Measurements from ENCODE around the gene HHAT.

Gene HHAT

DNA sequence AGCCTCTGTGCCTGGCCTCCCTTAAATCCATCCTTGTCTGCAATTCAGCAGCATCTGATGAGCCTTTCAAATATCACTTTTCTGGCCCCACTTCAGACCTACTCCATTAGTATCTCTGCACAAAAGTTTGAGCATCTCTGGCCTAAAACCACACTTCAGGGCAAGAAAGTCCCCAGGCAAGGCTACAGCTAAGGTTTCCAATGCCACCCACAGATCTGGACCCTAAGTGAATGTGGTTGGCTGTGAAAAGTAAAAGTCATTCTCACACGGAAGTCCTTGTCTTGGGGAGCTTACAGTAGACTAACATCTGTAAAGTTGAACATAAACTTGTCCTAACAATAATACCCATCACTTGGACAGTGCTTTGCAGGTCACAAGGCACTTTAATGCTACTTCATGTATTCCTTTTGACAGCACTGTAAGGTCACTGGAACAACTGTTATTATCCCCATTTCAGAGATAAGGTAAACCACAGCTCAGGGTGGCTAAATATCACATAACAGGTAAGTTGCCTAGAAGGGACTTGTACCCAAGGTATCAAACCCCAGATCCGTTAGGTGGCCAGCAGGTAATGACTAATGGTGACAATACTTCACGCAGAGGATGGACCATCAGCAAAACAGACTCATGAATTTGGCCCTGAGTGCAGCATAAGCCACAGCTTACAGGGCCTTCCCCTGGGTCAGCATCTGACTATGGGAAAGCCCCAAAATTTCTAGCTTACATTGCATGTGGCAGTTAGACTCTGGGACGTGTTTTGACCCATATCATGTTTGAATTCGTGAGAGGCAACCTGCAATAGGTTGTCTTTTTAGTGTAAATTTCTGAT, 356.0 kb downstream of the HHAT start:
- DNase-seq (ENCODE audit: low read depth in 2 of 2), result no peak

DNA sequence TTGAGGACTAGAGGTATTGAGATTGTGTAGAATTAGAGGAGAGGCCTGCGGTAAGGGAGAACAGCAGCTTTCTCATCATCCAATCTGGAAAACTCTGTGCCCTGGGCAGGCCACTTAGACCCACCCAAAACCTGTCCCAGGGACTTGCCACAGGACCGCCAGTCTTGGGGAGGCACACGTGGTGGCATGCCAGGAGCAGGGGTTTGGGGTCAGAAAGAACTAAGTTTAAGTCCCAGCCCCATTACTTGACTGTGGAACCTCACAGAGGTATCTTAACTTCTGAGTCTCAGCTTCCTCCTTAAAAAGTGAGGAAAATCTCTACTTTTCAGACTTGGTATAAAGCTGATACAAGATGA, 356.6 kb downstream of the HHAT start:
- no peak for DNase-seq (ENCODE audit: low read depth in 2 of 2)

DNA sequence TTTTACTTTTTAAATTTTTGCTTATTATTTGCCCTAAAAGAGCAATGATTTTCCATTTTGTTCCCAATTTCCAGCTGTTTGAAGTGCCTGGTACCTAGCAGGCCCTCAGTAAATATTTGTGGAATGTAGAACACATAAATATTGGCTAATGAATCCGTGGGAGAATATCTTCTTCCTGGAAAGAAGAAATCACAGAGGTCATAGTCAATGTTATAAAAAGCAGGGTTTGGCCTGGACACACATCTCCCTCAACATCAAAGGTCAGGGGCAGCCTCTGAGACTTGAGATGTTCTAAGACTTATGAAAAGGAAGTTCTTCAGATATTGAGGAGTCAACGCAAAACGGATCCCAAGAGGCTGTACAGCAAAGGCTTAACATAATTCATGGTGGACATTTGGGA, 358.1 kb downstream of the HHAT start:
- DNase-seq (ENCODE audit: low read depth in 2 of 2), result no peak

DNA sequence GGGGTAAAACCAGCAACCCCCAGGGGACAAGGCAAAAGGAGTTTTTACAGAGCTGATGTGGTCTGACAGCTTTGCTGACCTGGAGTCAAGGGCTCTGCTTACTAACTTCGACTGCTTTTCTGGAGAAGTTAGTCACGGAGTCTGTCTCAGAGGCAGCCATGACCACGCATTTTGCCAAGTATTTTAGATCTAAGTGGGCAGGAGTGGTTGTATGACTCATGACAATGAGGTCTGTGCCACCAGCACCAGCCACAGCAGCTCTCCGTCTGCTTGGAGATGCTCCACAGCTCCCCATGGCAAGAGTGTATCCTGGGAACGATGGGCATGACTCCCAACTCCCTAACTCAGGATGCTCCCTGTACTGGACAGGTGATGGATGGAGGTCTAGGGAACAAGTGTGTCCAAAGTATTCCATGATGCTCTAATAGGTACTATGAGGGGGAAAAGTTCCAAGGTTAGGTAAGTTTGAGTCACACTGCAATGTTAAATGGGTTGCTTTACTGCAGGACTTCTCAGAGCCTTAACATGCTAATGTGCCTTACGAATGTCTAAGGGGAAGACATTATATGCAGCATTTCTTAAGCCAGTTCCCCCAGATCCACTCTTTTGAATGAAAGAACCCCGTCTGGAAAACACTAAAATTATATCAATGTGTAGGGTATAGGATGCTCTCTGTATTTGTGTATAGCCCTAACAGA, 359.0 kb downstream of the HHAT start:
- DNase-seq (ENCODE audit: low read depth in 2 of 2), result no peak

DNA sequence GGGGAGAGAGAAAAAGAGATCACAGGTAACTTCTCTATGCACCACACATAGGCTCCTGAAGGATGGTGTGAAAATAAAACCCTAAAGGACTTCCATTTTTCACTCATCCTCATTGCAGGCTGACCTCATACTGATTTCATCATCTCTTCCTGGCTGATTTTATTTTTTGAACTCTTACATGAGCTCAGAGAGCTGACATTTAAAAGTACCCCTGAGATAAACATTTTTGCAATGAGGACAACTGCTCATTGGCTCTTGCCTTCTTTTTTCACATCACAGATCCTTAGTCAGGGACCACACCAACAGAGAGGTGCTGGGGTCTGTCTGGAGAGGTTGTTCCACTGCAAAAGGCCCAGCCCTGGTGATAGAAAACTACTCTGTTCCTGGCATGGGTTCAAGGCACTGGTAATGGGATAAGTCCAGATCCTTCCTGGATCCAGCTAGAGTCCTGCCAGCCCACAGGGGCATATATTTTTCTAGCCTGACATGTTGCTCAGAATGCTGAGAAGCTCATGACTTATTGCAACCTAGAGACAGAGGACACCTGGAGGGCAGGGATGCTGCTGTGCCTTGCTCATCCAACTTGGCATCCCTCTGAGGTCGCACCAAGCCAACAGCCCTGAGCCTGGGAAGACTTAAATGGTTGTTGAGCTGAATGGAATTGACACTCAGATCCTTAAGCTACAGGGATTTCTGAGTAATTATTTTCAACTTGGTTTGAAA, 360.0 kb downstream of the HHAT start:
- no peak for DNase-seq (ENCODE audit: low read depth in 2 of 2)

DNA sequence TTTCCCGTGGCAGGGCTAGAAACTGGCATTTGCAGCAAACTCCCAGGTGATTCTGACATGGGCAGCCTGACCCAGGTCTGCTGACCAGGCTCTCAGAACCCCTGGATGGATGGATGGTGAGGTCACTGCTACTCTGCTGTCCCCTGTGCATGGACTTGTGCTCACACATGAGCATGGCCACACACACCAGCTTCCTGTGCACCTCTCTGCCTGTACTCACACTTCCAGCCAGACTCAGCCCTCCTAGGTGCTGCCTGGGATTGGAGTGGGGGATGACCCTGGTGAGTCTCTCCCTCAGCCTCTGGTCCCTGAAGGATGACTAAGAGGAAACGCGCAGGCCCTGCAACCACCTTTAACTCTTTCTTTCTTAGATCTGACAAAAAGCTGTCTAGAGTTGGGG, 361.1 kb downstream of the HHAT start:
- no peak for DNase-seq (ENCODE audit: low read depth in 2 of 2)

DNA sequence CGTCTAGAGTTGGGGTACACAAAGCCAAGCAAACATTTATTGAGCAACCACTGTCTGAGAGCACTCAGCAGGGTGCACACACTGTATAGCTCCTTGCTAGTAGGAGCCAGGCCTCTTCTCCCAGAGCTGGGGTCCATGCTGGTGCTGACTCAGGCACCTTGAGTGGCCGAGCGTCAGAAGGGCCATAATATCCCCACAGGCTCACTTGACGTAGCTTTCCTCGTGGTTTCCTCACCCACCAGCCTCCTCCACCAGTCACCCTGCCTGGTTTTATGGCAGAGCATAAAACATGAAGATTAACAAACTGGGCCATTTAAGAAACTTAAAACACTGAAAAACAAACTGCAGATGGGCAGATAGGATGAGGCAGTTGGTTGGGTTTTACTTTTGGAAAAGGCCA, 361.5 kb downstream of the HHAT start:
- DNase-seq (ENCODE audit: low read depth in 2 of 2), result no peak

DNA sequence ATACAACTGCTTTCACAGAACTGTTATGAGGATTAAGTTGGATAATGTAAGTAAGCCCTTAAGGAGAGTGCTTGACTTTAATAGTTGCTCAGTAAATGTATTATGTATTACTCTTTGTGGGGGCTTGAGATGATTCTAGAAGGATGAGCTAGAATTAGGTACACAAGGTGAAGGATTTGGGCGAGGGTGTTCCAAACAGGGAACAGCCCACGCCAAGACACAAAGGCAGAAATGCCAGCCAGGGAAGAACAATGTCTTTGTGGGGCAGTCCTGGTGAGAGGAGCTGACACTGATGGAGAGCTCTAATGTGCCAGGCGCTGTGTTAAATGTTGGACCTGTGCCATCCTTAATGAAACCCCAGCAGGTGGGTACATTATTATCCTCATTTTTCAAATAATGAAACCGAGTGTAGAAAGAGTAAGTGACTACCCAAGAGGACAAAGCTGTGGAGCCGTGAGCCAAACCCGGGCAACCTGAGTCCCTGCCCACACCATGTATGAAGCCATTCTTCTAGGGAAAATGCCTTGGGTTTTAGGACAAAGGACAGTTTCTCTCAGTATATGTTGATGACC, 362.4 kb downstream of the HHAT start:
- no peak for DNase-seq (ENCODE audit: low read depth in 2 of 2)

DNA sequence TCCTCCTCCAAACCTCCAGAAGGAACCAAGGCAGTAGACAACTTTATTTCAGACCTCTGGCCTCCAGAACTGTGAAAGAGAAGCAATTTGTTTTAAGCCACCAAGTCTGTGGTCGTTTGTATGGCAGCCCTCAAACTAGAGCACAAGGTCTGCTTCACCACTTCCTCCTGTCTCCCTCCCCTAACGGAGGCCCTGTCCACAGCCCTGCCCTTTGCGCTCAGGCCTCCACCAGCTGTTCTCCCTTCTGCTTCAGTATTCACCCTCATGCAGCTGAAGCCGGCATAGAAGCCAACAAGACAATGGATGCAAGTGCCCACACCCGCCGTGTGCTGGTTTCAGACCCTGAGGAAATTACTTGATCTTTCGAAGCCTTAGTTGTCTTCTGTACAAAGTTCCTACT, 364.1 kb downstream of the HHAT start:
- DNase-seq (ENCODE audit: low read depth in 2 of 2), result no peak

DNA sequence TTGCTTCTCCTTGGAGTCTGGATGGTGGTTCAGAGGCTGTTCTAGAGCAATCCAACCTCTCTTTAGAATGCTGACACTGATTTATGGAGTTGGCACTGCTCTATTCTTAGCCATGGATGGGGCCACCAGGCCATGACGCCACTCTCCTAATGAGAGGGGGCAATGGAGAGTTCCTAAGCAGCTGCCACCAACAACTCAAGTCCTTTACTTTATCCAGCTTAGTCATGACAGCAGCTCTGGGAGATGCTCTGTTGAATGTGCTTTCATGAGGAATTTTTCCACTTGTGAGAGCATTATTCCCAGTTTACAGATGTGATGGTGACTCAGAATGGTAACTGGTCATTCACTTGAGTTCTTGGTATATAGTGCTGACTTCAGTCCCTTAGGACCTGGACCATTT, 366.3 kb downstream of the HHAT start:
- no peak for DNase-seq (ENCODE audit: low read depth in 2 of 2)

DNA sequence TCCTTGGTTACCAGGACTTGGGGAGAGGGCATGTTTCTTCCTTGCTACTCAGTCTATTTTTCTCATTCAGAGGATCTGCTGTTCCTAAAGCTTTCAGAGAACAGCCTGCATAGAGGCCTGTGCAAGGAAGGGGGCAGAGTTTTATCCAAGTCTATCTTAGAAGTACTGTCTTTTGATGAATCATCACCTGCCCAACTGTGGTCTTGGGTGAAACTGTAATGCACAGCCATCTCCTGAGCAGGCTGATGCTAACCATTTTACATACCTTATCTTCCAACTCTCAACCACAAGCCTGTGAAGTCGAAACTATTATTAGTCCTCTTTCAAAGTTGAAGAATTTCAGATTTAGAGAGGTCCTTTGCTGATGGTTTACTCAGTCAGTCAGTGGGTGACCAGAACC, 368.0 kb downstream of the HHAT start:
- peak in 1 of 2 donors; percentile 22 for DNase-seq (ENCODE audit: low read depth in 2 of 2)

DNA sequence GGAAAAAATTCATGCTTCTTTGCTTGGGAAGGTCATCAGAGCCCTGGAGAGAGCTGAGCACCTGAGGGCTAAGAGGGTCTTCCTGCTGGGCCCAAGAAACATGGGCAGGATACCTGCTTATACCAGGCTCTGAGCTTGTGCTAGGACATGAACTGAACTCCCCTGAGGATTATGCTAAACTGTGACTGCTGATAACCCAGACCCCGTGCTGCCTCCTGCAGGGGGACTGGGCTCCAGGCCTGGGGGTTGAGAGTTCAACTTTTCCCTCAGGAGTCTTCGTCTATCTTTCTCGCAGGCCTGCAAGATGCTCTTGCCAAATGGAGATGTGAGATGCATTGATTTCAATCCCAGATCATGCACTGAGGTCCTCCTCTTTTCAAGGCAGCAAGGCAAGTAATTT, 368.5 kb downstream of the HHAT start:
- DNase-seq (ENCODE audit: low read depth in 2 of 2), result no peak

DNA sequence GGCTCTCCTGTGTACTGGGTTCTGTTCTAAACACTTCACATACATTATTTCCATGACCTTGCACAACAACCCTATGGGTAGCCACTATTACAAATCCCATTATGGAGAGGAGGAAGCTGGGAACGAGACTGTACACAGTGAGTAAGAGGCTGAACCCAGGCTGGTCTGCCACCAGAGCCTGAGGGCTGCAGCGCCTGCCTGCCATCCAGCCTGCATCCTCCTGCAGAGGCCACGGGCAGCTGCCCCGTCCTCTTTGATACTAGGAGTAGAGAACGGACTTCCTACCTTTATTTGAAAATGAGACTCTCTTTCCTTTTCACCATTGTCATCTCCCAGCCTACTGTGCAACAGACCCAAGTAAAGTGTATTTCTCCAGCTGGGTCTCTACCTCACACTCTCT, 370.0 kb downstream of the HHAT start:
- no peak for DNase-seq (ENCODE audit: low read depth in 2 of 2)

DNA sequence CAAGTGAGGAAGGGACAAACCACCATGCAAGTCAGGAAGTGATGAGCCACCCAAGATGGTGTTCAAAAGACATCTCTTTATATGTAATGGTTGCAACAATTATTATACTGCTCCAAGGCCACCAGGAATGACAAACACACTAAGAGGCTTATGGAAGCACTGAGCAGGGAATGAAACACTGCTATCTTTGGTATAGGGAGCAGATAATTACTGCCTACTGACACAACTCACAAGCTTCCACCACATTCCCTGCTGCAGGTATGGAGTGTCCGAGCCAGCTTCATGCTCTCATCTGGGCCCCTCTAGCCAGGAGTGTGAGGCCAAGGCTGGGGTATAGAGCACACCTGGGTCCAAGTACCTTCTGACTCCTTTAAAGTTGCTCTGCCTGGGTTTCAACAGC, 371.4 kb downstream of the HHAT start:
- no peak for DNase-seq (ENCODE audit: low read depth in 2 of 2)

DNA sequence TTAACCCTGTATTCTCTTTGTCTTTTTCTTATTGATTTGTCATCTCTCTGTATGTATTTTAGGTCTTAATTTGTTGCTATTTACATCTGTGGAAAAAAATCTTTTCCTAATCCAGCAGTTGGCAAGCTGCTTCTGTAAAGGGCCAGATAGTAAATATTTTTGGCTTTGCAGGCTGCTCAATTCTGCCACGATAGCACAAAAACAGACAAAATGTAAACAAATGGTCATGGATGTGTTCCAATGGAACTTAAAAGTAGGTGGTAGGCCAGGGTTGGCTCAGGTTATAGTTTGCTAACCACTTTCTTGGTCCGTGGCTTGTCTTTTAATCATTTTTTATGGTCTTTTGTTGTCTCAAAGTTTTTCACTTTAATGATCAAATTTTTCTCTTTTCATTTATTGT, 371.8 kb downstream of the HHAT start:
- no peak for DNase-seq (ENCODE audit: low read depth in 2 of 2)

DNA sequence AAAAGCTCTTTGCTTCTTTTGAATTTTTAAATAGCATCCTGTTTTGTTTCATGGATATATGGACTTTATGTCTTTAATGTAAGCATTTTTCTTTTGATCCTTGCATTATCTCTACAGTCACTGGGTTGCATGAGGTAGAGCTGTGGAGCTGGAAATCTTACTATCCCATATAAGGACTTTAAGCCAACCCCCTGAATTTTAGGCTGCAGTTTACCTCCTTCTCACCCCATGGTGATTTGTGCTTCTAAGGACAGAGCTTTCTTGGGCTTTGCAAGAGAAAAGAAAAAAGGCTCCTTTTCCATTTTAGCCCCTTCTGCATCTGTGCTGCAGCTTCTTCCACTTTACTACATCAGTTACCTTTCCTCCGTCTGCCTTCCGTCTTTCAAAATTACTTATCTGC, 373.8 kb downstream of the HHAT start:
- no peak for DNase-seq (ENCODE audit: low read depth in 2 of 2)

DNA sequence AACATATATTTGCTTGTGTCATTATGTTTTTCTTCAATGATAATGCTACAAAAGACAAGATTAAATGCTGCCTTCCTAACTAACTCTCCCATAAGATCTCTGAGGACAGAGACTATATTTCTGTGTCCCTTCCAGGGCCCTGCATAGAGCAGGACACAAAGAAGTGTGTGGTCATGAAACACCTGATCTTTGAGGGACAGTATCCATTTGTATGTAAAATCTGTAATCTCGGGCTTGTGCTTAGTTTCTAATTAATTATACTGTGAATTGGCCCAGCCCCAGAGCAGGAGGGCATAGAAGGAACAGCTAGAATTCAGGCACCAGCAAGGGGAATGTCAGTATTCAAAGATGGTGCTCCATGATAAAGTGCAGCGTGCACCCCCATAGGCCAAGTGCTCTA, 374.9 kb downstream of the HHAT start:
- DNase-seq (ENCODE audit: low read depth in 2 of 2), result no peak

DNA sequence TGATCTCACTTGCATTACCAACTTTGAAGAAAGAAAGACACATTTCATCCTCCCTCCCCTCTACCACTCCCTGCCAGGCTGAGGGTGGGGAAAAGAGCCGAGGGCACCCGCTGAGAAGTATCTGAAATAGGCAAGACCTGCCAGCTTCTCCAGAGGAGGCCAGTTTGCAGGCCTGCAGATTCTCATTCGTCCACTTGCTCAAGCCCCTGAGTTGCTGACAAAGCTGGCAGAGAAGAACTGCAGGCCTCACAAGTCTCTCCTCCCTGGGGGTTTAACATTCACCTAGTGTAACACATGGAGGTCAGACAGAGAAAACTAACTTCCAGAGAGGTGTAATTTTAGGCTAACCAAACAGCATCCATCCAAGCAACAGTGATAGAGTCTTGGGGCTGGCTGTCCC, 376.4 kb downstream of the HHAT start:
- no peak for DNase-seq (ENCODE audit: low read depth in 2 of 2)

DNA sequence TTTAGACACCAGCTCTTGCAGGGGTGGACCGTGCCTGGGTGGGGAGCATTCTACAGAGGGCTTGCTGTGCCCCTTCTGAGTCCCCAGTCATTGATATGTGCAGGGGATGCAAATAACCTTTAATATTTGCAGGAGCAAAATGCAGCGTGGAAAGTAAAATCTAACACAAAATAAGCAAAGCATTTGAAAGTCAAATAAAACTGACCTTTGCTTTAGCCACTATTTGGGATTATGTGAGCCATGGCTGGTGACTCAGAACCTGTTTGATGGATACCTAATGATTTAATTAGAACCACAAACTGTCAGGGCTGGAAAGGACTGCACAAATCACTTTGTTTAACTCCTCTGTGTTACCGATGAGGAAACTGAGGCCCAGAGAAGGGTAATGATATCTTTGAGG, 377.5 kb downstream of the HHAT start:
- DNase-seq (ENCODE audit: low read depth in 2 of 2), result no peak

DNA sequence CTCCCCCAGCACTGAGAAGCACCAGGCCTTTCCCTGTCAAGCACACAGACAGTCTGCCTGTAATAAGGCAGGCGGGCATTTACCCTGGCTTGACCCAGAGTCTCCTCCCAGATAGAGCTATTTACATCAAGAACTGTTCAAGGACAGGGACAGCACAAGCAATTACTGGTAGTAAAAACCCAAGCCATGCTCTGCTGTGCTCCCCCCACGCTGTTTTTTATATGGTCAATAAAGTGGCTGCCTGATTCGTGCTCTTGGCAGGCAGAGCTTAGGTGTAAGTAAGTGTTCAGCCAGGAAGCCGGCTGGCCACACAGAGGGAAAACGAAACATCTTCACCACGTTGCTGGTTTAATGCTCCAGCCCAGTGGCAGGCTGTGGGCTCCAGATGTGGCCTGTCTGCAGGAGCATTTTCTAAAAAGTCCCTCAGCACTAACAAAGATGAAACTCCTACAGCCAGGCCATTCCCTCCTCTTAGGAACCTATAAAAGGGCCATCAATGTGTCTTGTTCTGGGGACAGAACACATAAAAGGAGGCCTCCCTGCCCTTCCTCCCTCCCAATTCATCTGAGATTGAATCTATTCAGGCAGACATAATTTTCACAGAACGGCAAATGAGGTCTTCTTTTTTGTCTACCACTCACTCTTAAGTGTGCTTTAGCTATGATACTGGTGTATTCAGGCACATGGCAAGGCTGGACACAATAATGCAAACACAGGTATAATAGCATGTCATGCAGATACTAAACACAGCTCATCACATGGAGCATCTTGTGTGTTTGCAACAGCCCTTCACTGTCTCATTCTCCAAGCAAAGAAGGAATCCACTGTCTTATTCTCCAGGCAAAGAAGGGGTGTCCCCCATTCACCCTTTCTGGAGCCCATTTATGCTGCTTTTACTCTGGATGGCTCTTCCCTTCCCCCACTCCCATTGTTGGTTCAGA, 378.9 kb downstream of the HHAT start:
- DNase-seq (ENCODE audit: low read depth in 2 of 2), result no peak

DNA sequence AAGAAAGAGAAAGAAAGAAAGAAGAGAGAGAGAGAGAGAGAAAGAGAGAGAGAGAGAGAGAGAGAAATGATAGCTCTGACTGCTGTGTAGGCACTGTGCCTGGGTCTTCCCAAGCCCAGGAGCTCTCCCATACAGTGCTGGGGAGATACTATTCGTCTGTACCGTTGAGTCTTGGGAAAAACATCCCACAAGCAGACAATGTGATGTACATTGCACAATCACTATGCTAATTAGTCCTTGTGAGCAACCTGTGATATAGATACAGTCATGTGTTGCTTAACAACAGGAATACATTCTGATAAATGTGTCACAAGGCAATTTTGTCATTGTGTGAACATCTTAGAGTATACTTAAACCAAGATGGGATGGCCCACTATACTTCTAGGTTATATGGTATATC, 381.0 kb downstream of the HHAT start:
- no peak for DNase-seq (ENCODE audit: low read depth in 2 of 2)
